Measurements from ENCODE around the gene SLC49A3.
"Not testable (repeated sequence)": the region's sequence is repeated elsewhere in the genome, so short reads cannot be mapped to it uniquely, and the experiment has no call there.

The SLC49A3 gene

DNA sequence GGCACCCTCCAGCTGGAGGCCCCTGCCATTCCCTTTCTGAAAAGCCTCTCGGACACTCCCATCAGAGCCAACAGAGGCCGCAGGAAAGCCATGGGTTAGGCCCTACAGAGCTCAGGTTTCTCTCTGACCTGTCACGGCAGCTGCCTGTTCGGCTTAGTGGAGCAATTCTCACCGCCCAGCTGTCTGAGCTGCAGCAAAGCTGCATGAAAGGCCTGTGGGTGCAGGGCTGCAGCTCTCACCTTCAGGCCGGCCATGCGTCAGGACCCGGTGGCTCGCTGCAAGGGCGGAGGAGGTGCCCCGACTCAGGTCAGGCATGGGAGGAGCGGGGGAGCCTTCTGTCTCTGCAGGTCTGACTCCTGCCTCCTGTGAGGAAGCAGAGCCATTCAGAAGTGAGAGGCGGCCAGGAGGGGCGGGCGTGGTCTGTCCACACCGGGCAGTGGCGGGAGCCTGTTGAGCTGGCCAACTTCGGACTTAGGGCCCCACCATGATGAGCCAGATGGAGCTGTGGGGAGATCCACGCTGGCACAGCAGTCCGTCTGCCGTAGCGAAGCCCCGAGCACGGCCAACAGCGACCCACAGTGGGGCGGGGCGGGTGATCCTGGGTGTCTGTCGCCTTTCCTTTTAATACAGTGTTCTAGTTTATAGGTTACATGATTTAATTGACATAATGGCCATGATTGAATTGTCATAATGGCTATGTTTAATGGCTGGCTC is 40.2 kb downstream of the SLC49A3 start:
- in situ Hi-C loops (cut with HindIII; ENCODE audit: low sequenced_read_pairs), result no loop called here
- DNase-seq (ENCODE audit: low read depth), result no peak
- TF ChIP-seq, protein P1, sequence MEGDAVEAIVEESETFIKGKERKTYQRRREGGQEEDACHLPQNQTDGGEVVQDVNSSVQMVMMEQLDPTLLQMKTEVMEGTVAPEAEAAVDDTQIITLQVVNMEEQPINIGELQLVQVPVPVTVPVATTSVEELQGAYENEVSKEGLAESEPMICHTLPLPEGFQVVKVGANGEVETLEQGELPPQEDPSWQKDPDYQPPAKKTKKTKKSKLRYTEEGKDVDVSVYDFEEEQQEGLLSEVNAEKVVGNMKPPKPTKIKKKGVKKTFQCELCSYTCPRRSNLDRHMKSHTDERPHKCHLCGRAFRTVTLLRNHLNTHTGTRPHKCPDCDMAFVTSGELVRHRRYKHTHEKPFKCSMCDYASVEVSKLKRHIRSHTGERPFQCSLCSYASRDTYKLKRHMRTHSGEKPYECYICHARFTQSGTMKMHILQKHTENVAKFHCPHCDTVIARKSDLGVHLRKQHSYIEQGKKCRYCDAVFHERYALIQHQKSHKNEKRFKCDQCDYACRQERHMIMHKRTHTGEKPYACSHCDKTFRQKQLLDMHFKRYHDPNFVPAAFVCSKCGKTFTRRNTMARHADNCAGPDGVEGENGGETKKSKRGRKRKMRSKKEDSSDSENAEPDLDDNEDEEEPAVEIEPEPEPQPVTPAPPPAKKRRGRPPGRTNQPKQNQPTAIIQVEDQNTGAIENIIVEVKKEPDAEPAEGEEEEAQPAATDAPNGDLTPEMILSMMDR (IDR thresholded peaks at IDR 0.05; ENCODE audit: low read depth, low read length, missing control alignments), result no peak
- H3K4me3 ChIP-seq (ENCODE audit: low read depth, low read length), result no peak overlapping the region

- TF ChIP-seq, protein P1 (IDR thresholded peaks at IDR 0.05; ENCODE audit: low read depth, low read length, missing control alignments), result no peak
- no peak overlapping the region for H3K4me3 ChIP-seq (ENCODE audit: low read depth, low read length)
- no peak for DNase-seq (ENCODE audit: low read depth)
- in situ Hi-C loops (cut with HindIII; ENCODE audit: low sequenced_read_pairs), result no loop called here
Measured at GRCh38 chr4:647481-647880, 41.5 kb downstream of the SLC49A3 start.

GRCh38 chr4:646460-646859 is 42.5 kb downstream of the SLC49A3 start:
- TF ChIP-seq, protein P1 (IDR thresholded peaks at IDR 0.05; ENCODE audit: low read depth, low read length, missing control alignments), result no peak
- H3K4me3 ChIP-seq (ENCODE audit: low read depth, low read length), result no peak overlapping the region
- in situ Hi-C loops (cut with HindIII; ENCODE audit: low sequenced_read_pairs), result no loop called here
- DNase-seq (ENCODE audit: low read depth), result no peak

DNA sequence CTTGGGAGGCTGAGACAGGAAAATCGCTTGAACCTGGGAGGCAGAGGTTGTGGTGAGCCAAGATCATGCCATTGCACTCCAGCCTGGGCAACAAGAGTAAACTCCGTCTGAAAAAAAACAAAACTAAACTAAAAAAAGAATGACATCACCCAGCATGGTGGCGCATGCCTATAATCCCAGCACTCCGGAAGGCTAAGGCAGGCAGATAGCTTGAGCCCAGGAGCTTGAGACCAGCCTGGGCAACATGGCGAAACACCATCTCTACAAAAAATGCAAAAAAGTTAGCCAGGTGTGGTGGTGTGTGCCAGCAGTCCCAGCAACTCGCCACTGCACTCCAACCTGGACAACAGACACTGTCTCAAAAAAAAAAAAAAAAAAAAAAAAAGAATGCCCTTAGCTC is 46.6 kb downstream of the SLC49A3 start:
- in situ Hi-C loops (cut with HindIII; ENCODE audit: low sequenced_read_pairs); H3K4me3 ChIP-seq (ENCODE audit: low read depth, low read length); DNase-seq (ENCODE audit: low read depth): not testable (repeated sequence)

DNA sequence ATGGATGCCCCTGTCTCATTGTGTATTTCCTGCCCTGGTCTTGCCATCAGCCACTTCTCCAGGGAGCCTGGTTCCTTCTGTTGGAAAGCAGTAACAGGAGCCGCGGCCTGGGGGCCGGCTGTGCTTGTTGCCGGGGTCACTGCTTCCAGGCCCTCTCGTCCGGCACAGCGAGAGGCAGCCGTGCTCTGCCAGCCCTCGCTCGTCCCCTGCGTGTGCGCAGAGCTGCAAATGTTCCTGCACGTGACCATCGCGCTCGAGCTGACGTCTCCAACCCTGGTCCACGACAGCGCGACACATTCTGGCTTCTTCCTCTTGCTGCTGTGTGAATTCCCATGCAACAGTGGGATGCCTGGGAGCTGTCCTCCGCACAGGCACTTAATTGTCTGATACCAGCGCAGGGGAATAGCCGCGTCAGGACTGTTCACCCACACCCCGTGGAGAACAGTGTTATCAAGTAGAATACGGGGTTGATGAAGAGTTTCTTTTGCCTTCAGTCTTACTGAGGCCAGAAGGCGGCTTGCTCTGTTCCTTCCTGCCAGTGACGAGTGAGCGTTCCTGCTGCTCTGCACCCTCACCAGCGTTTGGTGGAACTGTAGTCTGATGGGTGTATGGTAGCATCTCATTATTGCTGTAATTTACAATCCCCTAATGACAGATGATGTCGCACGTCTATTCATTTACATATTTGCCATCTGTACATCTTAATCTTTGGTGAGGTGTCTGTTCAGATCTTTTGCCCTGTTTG is 51.2 kb downstream of the SLC49A3 start:
- TF ChIP-seq, protein P1 (IDR thresholded peaks at IDR 0.05; ENCODE audit: low read depth, low read length, missing control alignments), result no peak
- H3K4me3 ChIP-seq (ENCODE audit: low read depth, low read length), result no peak overlapping the region
- no peak for DNase-seq (ENCODE audit: low read depth)
- in situ Hi-C loops (cut with HindIII; ENCODE audit: low sequenced_read_pairs), result no loop called here

DNA sequence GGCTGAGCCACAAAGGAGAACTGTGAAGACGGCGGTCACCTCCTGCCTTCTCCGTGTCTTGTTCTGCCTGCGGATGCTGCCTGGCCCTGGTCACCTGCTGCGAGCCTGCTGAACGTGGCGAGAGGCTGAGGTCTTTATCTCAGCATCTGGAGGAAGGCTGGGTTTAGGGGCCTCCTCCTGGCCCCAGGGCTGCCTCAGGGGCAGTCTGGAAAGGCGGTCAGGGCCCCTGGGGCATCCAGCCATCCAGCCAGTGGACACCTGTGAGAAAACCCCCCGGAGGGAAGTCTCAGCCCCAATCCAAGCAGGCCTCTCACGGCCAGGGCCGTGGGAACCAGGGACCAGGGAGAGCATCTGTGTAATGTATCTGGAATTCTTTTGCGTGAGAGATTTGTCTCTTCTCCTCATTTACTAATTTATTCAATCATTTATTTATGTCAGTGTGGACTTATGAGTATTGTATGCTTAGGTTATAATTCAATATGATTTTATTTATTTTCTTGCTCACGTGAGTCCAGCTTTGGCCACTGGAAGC is 52.3 kb downstream of the SLC49A3 start:
- no peak for DNase-seq (ENCODE audit: low read depth)
- TF ChIP-seq, protein P1 (IDR thresholded peaks at IDR 0.05; ENCODE audit: low read depth, low read length, missing control alignments), result no peak
- no peak overlapping the region for H3K4me3 ChIP-seq (ENCODE audit: low read depth, low read length)
- in situ Hi-C loops (cut with HindIII; ENCODE audit: low sequenced_read_pairs), result no loop called here
